ENCODE results near the gene ATG101. TPM values are rescaled to one million over a fixed set of nuclear protein-coding genes. Genes with fewer than 3 reads are reported as not detected.

The ATG101 gene
- total and polyA plus RNA-seq, 2 of the 13 experiments (the other 11 are each of a cell fraction or from before 2014, with no cell fraction given): 58.2 to 67.7 TPM

DNA sequence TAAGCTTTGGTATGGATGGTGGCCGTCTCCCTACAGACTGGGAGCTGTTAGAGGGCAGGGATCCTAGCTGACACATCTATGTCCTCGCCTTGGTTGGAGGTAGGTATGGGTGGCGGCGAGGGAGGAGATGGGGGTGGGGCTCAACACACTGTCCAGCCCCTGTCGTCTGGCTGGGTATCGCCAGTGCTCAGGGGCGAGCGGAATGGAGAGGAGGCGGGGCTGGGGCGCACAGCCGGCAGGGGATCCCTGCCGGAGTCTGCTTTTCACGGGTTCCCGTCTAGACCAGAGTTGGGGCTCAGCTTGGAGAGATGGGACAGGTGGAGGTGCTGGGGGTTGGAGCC lies 47.0 kb upstream of the ATG101 start (continued):
- no peak for TF ChIP-seq THAP11 (CRISPR knock-in tag; IDR thresholded peaks at IDR 0.05)
- no peak for TF ChIP-seq AHR (CRISPR knock-in tag; IDR thresholded peaks at IDR 0.05)
- TF ChIP-seq, protein P1, sequence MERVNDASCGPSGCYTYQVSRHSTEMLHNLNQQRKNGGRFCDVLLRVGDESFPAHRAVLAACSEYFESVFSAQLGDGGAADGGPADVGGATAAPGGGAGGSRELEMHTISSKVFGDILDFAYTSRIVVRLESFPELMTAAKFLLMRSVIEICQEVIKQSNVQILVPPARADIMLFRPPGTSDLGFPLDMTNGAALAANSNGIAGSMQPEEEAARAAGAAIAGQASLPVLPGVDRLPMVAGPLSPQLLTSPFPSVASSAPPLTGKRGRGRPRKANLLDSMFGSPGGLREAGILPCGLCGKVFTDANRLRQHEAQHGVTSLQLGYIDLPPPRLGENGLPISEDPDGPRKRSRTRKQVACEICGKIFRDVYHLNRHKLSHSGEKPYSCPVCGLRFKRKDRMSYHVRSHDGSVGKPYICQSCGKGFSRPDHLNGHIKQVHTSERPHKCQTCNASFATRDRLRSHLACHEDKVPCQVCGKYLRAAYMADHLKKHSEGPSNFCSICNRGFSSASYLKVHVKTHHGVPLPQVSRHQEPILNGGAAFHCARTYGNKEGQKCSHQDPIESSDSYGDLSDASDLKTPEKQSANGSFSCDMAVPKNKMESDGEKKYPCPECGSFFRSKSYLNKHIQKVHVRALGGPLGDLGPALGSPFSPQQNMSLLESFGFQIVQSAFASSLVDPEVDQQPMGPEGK (CRISPR knock-in tag; IDR thresholded peaks at IDR 0.05): peak; percentile 51; the same call in 1 of the 2 replicates
- TF ChIP-seq KDM2A (CRISPR knock-in tag; IDR thresholded peaks at IDR 0.05; ENCODE audit: borderline replicate concordance, low read depth): peak; percentile 32; the same call in 1 of the 2 replicates
- no peak for TF ChIP-seq ZNF558 (CRISPR knock-in tag; IDR thresholded peaks at IDR 0.05; ENCODE audit: borderline replicate concordance)
- no peak for TF ChIP-seq ZNF451 (CRISPR knock-in tag; IDR thresholded peaks at IDR 0.05)
- no peak for TF ChIP-seq MAFK (conservative IDR thresholded peaks at IDR 0.05 in 1 of 2, IDR thresholded peaks at IDR 0.05 in 1 of 2; ENCODE audit: low read length in 2 of 2)
- TF ChIP-seq SYNCRIP (IDR thresholded peaks at IDR 0.05; ENCODE audit: insufficient read depth, low read depth, low read length): no peak
- no peak for TF ChIP-seq CHD2 (IDR thresholded peaks at IDR 0.05; ENCODE audit: low read depth, low read length)
- TF ChIP-seq ZNF777 (CRISPR knock-in tag; IDR thresholded peaks at IDR 0.05): no peak
- TF ChIP-seq, protein P2, sequence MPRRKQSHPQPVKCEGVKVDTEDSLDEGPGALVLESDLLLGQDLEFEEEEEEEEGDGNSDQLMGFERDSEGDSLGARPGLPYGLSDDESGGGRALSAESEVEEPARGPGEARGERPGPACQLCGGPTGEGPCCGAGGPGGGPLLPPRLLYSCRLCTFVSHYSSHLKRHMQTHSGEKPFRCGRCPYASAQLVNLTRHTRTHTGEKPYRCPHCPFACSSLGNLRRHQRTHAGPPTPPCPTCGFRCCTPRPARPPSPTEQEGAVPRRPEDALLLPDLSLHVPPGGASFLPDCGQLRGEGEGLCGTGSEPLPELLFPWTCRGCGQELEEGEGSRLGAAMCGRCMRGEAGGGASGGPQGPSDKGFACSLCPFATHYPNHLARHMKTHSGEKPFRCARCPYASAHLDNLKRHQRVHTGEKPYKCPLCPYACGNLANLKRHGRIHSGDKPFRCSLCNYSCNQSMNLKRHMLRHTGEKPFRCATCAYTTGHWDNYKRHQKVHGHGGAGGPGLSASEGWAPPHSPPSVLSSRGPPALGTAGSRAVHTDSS (CRISPR knock-in tag; conservative IDR thresholded peaks at IDR 0.05): no peak
- TF ChIP-seq SRSF1 (optimal IDR thresholded peaks at IDR 0.05; ENCODE audit: low read depth, low read length): no peak
- no peak for TF ChIP-seq HNRNPUL1 (IDR thresholded peaks at IDR 0.05; ENCODE audit: low read depth, low read length)
- TF ChIP-seq HNRNPH1 (optimal IDR thresholded peaks at IDR 0.05; ENCODE audit: low read depth, low read length): no peak
- TF ChIP-seq SMARCE1 (IDR thresholded peaks at IDR 0.05; ENCODE audit: borderline replicate concordance): no peak
- no peak for TF ChIP-seq NPAS2 (CRISPR knock-in tag; IDR thresholded peaks at IDR 0.05; ENCODE audit: borderline replicate concordance)
- no peak for TF ChIP-seq HES4 (CRISPR knock-in tag; IDR thresholded peaks at IDR 0.05; ENCODE audit: borderline replicate concordance)
- 0 out of 2 replicates have a peak, but pooled peaks have one; percentile 19 for TF ChIP-seq EEA1 (CRISPR knock-in tag; IDR thresholded peaks at IDR 0.05; ENCODE audit: borderline replicate concordance)
- no peak for TF ChIP-seq MLLT10 (CRISPR knock-in tag; IDR thresholded peaks at IDR 0.05)
- TF ChIP-seq KDM5A (IDR thresholded peaks at IDR 0.05; ENCODE audit: borderline replicate concordance, low read length): no peak
- TF ChIP-seq ZFAT (CRISPR knock-in tag; conservative IDR thresholded peaks at IDR 0.05): no peak
- TF ChIP-seq ZNF616 (CRISPR knock-in tag; IDR thresholded peaks at IDR 0.05; ENCODE audit: low read depth): no peak
- TF ChIP-seq ZFP36L2 (CRISPR knock-in tag; IDR thresholded peaks at IDR 0.05): no peak
- 0 out of 2 replicates have a peak, but pooled peaks have one; percentile 19 for TF ChIP-seq NRL (CRISPR knock-in tag; IDR thresholded peaks at IDR 0.05; ENCODE audit: borderline replicate concordance)
- no peak for TF ChIP-seq ZEB1 (IDR thresholded peaks at IDR 0.05; ENCODE audit: insufficient replicate concordance, low read depth)
- TF ChIP-seq ZNF775 (CRISPR knock-in tag; IDR thresholded peaks at IDR 0.05; ENCODE audit: borderline replicate concordance): no peak
- TF ChIP-seq RARA (CRISPR knock-in tag; IDR thresholded peaks at IDR 0.05): no peak
- TF ChIP-seq, protein P3, sequence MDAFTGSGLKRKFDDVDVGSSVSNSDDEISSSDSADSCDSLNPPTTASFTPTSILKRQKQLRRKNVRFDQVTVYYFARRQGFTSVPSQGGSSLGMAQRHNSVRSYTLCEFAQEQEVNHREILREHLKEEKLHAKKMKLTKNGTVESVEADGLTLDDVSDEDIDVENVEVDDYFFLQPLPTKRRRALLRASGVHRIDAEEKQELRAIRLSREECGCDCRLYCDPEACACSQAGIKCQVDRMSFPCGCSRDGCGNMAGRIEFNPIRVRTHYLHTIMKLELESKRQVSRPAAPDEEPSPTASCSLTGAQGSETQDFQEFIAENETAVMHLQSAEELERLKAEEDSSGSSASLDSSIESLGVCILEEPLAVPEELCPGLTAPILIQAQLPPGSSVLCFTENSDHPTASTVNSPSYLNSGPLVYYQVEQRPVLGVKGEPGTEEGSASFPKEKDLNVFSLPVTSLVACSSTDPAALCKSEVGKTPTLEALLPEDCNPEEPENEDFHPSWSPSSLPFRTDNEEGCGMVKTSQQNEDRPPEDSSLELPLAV (CRISPR knock-in tag; conservative IDR thresholded peaks at IDR 0.05; ENCODE audit: low read depth): no peak
- no peak for TF ChIP-seq BCL6 (CRISPR knock-in tag; IDR thresholded peaks at IDR 0.05)

Measured in HepG2 (cell line).